AML-193 (cell line): Measurements from ENCODE around the gene ATOH8.

Experiments used
- DNase-seq, 2 experiments: peaks; one replicate each; lab custom pipeline; 2025; lab: John Stamatoyannopoulos, UW

ATOH8 gene

DNA sequence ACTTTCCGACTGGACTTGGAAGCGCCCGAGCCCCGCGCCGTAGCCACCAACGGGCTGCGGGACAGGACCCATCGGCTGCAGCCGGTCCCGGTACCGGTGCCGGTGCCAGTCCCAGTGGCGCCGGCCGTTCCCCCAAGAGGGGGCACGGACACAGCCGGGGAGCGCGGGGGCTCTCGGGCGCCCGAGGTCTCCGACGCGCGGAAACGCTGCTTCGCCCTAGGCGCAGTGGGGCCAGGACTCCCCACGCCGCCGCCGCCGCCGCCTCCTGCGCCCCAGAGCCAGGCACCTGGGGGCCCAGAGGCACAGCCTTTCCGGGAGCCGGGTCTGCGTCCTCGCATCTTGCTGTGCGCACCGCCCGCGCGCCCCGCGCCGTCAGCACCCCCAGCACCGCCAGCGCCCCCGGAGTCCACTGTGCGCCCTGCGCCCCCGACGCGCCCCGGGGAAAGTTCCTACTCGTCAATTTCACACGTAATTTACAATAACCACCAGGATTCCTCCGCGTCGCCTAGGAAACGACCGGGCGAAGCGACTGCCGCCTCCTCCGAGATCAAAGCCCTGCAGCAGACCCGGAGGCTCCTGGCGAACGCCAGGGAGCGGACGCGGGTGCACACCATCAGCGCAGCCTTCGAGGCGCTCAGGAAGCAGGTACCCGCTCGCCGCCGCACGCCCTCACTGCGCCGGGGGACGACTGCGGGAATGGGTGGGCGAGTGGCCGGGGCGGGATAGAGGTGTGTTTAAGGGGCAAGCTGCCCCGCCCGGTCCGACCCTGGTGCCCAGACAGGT lies 713 bp downstream of the ATOH8 start:
- DNase-seq = no peak

DNA sequence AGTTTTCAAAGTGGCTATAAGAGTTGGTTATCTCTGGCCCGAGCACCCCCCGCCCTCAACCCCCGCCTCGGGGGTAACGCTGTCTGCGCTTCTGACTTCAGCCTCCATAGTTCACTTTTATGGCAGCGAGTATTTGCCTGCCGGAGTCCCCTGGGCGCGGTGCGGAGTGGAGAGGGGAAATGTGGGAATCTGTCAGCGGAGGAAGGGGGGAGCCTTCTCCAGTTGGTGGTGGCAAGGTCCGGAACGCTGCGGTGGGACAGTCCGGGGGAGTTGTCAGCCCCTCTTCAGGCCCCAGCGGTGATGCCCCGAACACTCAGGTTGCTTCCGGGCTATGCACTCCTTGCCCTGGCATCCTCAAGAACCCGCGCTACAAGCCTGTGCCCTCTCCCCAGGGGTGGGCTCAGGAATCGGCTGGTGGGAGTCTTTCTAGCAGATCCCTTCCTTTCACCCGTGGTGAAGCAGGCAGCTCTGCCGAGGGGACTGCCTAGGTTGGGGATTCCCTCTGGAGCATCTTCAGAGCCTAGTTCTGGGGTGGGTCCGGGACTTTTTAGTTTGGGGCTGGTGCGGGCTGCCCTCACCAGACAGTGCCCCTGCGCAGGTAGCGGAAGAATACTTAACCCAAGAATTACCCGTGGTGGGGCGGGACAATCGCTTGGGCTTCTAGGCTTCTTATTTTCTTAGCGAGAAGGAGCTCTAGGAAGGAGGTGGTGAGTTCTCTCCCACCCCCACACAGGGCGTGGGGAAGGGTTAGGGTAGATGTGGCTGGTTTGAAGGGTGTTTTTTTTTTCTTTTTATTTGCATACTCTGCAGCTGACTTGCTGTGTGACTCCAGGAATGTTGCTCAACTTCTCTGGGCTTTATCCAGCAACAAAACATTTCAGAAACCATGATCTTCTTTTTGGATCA lies 1.6 kb downstream of the ATOH8 start:
- no peak for DNase-seq

DNA sequence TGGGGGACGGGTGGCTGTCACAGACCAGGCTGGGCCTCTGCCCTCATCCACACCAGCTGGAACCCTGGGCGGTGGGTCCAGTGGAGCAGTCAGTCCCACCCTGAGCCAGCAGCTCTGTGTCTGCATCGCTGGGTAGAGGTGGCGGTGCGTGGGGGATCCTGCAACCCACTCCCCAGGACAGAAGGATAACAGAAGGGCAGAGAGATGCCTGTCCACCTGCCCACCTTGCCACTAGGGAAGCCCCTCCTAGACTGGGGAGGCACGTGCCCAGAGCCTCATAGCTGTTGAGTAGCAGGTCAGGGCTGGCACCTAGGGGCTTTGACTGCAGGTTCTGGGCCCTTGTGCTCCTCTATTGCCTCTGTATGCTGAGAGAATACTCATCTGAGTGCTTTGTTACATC lies 2.4 kb downstream of the ATOH8 start:
- no peak for DNase-seq

DNA sequence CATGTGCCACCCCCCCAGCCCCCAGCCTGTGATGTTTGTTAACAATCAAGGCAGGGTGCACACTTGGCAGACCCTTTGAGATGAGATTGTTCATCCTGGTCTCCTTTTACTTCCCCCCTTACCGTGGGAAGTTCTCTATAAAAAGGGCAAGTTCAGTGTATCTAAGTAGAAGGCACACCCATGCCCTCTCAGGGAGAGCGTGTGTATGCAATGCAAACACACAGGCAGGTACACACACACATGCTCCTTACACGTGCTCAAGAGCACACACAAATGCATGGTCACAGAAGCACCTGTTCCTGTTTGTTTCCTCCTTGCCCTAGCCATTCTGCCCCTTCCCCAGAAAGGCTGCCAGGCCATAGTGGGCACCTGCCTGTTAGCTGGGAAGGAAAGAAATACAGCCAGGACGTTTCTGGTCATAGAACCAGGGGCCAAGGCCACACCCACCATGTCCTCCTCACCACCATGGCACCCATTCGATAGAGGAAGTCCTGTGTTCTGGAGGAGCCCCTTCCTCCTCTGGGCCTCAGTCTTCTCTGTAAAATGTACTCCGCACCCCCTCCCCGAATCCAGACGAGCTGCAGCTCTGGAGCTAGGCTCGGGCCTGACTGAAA lies 3.1 kb downstream of the ATOH8 start:
- DNase-seq = no peak

DNA sequence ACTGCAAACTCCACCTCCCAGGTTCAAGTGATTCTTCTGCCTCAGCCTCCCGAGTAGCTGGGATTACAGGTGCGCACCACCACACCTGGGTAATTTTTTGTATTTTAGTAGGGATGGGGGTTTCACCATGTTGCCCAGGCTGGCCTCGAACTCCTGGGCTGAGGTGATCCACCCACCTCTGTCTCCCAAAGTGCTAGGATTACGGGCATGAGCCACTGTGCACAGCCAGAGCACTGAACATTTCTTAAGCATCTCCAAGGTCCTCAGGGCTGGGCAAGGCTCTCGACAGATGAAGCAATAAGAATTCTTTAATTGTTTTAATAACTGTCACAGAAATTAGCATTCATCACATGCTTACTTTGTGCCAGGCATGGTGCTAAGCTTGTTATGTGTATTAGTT lies 4.1 kb downstream of the ATOH8 start:
- DNase-seq = no peak

DNA sequence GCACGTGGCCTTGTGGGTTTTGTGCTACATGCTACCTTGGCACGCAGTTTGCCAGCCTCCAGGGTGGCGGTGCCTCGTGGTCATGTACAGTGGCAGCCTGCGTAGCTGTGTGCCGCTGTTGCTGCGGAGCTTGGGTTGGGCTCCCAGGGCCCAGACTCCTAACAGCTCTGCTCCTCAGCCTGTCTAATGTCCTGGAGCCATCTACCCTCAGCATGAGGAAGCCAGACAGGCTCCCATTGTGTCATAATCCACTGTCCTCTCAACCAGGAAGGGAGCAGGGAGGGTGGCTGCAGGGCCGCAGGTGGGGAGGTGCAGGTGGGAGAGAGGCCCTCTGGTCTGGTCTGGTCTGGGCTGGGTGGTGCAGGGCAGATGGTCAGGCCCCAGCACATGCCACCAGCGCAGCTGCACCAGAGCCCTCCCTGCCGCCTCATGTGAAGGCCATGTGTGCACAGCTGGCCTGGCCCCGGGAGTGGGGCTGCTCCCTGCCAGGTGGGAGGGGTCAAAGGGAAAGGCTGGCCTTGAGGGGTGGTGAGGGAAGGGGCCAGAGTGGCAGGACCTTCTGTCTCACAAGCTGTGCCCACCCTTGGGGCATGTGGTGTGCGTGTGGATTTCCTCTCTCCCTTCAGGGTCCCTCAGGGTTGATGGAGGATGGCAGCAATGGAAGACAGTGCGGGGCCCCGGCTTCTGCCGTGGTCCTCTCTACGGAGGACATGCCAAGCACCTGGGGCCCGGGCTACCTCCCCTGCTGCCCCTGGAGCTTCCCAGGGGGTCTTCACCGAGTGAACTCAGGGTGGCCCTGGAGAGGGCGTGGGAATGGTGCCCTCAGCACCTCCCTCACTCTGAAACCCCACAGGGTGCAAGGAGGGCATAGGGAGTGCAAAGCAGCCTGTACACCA lies 4.8 kb downstream of the ATOH8 start:
- DNase-seq = no peak

DNA sequence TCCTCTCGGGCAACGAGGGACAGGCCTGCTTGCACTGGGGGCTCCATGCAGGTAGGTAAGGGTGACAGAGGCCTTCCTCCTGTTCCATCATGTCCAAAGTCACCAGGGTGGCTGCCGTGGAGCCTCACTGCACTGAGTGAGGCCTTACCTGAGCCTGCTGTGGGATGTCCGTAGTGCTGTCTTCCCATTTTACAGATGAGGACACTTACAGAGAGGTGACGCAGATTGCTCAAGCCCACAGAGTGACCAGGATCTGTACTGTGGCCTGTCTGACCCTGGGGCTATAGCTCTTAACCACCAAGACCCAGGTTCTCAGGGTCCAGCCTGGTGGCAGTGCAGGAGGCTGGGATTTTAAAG lies 5.4 kb downstream of the ATOH8 start:
- no peak for DNase-seq

DNA sequence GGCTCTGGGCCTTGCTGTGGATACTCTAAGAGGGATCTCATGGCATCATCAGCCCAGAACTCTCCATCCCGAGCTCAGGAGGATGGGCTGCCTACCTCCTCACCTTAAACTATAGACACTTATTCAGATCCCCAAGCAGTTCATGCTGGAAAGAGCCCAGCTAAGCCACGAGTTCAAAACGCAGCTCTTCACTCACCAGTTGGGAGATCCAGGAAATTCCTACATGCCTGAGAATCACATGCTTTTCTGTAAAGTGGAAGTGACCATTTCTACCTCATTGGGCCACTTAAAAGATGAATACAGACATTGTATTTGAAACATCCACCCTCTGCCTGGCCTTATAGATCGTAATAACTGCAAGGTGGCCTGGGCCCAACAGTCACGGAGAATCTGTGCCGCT lies 6.6 kb downstream of the ATOH8 start:
- no peak for DNase-seq

DNA sequence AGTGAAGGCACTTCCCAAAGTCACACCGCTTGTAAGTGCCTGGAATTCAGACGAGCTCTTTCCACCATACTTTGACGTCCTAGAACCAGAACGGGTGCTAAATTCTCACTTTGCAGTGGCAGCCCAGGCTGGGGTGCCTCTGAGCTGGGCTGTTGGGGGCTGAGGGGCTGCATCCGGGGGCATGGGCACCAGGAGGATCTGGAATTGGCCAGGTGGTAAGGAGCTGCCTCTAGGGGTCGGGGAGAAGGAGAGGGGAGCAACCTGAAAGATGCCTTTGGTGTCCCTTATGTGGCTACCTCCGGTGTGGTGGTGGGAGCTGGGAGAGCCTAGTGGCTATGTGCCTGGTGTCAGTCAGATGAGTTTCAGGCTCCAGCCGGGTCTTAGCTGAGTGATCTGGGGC lies 7.1 kb downstream of the ATOH8 start:
- DNase-seq = no peak

DNA sequence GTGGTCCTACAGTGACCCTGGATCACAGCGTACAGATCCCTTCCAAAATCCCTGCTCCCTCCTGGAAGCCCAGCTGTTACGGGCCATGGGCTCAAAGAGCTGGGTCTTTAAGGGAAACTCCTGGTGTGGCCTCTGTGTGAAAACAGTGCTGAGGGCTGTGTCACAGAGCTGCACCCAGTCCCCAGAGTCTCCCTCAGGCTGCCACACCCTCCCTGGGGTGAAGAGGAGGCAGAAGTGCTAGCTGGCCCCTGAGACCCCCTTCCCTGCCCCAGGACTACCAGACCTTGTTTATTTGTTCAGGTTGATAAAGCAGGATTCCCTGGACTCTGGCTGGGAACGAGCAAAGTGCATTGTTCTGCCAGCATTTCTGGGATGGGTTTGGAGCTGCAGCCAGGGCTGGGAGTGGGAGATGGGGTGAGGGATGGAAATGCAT lies 7.7 kb downstream of the ATOH8 start:
- no peak for DNase-seq

DNA sequence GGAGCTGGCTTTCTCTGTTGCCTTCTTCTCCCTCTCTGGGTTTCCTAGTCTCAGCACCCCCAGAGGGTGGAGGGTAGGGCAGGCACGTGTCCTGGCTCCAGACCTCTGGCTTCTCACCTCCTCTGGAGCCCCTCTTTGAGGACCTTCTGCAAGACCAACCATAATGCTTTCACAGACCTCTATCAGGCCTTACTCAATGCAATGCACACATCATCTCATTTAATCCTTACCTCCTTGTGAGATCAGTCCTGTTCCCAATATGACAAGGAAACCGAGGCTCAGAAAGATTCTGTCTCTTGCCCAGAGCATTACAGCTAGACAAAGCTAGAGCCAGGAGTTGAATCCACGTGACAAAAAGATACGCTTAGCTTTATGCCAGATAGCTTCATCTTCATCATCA lies 8.2 kb downstream of the ATOH8 start:
- DNase-seq = no peak

DNA sequence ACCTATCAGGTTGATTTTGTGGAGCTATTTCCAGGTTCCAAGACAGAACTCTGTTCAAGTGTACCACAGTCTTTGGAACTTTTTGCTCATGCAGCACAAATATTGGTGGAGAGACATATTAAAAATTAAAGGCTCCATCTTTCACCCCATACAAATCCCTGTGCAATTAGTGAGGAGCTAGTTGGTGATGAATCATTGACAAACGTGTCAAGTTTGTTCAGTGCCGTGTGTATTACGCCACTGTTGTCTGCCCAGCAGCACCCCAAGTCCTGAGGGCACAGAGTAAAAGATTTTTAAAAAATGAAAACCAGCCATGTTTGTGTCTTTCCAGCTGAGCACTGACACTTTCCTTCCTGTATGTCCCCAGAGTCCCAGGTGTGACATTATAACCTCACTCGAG lies 9.3 kb downstream of the ATOH8 start:
- DNase-seq = no peak

DNA sequence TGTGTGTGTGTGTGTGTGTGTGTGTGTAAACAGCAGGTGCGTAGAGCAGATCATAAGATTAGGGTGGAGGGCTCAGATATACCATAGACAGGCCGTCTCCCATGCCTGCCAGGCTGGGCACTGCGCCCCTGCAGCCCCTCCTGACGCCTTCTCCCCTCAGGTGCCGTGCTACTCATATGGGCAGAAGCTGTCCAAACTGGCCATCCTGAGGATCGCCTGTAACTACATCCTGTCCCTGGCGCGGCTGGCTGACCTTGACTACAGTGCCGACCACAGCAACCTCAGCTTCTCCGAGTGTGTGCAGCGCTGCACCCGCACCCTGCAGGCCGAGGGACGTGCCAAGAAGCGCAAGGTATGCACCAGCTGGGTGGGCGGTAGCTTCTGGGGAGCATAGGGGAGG lies 10.0 kb downstream of the ATOH8 start:
- no peak for DNase-seq

DNA sequence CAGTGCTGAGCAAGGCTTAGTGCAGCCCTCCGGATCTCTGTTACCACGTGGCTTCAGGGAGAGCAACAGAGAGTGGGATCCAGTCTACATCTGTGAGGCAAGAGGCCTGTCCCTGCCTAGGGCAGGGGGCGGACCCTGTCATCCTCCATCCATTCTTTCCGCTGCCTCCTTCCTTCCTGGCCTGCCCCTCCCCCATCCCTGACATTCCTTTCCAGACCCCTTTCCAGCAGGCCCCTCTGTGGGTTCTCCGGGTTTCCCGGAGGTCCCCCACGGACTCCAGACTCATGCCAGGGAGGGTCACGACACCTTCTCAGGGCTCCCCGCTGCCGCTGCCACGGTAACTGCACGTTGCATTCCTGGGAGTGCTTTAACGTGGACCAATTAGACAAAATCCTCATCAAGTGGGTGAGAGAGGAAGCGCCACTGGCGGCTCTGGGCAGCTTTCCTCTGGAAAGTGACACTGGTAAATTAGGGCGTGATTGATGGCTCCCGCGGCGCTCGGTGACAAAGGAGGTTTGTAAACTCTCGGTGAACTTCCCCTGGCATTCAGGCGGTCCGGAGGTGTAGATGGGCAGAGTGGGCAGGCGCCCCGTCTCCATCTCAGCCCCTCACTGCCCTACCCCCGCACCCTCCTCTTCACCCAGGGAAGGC lies 11.4 kb downstream of the ATOH8 start:
- DNase-seq = no peak

DNA sequence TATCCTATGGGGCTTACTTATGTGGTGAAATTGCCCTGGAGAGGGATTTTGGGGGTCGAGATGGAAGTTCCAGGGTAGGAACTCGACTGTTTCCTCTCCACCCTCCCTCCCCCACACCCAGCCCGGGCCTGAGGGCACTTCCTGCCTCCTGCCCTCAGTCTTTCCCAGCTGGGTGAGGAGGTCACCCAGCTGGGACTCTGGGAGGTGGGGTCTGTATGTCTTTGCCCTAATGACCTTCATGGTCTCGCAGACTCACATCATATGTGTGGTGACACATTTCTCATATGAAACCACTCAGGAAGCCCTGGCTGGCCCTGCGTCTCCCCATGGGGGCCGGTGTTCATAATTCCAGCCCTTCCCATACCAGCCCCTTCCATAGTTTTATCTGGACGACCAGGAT lies 12.4 kb downstream of the ATOH8 start:
- DNase-seq = no peak

DNA sequence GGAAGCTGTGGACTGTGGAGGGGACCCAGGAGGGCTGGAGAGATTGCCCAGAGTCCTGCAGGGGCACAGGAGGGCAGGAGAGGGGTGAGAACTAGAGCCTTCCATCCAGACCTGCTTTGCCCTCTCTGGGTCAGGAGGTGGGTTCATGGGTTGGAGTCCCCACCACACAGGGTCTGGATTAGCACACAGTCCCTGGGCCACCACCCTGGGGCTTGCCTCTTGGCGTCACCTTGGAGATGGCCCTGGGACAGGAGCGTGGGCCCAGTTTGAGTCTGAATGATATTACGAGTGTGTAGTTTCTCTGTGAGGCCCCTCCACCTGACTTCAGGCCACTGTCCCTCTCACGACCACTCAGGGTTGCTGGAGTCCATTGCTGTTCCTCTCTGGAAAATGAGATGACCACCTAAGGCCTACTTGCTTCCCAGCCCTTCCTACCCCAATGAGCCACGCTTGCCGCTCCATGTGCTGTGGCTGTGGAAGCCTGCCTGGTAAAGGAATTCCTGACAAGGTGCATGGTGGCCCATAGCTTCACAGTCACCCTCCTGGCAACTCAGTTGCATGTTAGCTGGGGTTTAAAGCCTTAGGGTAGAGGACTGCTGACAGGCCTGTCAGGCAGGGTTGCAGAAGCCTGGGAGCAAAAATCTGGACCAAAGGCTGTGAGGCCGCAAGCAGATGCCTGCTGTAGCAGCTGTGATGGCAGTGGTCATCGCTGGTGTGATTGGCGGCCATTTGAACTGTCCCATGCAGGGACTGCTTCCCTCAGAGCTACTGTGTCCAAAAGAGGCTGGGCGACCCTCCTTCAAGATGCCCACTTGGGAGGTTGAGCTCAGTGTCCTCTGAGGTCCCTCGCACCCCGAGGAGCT lies 14.2 kb downstream of the ATOH8 start:
- DNase-seq = no peak

DNA sequence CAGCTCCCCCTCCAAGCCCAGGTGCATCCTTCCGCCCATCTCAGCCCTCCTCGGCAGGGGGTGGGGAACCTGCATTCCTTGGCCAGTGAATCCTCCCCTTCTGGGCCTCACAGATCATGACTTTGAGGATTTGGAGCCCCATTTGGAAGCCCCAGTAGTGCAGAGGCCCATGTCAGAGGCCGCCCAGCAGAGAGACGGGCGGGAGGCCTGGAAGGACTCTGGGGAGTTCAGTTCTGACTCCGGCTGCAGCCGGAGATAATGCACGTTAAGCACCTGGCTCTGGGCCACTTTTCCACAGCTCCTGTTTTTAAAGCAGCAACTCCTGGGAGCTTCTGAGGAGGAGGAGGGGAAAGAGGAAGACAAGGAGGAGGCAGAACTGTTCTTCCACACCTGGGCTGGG lies 14.9 kb downstream of the ATOH8 start:
- DNase-seq = no peak

DNA sequence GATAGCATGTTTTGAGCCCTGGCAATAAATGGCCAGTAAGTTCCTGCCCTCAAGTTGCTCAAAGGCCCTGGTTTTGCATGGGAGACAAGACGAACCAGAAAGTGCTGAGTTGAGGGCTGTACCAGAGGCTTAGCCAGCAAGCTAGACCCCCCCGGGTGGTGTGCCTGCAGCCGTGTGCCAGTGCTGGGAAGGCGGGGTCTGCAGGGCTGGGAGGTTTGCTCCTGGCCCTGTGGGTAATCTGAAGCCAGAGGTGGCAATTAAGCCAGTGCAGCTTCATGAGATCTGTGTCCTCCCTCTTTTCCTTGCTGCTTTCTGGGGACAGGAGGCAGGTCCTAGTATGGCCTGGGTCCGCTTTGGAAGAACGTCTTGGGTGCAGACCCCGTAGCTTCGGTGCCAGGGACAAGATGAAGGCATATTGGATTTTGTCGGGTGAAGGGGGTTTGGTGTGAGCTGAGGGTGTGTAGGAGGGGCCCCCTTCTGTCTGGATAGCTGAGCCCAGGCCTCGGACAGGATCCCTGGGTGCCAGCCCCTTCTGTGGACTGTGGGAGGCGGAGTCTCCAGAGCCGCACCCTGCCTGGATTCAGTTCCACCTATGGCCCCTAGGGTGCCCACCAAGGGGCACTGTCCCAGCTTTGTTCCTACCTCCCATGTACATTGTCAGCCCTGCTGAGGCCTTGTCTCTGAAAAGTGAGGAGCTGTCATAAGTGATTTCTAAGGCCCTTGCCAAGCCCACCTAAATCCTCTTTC lies 15.6 kb downstream of the ATOH8 start:
- DNase-seq = no peak

DNA sequence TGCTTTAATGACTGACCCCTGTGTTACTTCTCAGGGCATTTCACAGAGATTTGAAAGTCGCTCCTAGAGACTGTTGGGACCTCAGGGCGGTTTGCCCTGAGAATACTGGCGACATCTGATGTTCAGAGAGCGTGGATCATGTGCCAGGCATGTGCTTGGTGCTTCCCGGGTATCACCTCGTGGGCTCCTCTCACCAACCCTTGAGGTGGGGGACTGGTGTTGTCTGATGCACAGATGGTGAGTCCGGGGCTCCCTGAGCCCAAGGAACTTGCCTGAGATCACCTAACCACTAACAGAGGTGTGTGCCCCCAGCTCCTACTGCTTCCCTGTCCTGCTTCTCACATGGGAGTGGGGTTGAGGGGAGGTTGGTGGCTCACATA lies 16.2 kb downstream of the ATOH8 start:
- DNase-seq = no peak

DNA sequence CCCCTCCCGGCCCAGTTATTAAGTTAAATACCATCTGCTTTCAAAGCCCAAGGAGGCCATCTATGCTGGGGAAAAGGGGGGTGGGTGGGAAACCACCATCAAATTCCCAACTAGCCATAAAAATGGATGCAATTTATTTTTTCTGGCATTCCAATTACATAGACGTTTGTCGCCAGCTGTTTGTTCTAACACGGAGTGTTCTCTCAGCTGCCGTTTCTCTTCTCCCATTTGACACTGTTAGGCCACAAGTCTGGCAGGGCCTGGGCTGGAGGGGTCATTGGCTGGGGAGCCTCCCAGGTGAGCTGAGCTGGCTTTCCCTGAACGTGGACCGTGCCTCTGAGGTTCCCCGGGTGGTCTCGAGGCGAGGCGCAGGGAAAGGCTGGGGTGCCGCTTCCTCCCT lies 16.6 kb downstream of the ATOH8 start:
- no peak for DNase-seq
